SU-DHL-6 (cell line): Measurements from ENCODE around the gene FBXO2.

Experiments
- CTCF ChIP-seq: fragments of 200-600 bp; sonication (generic); IDR thresholded peaks from one replicate; pipeline ENCODE4 v1.5.1; 2017; ENCODE audit warnings: antibody characterized with exemption, mild to moderate bottlenecking, low read length, moderate library complexity; ENCODE audit not compliant: insufficient read depth, poor library complexity, severe bottlenecking
- EZH2phosphoT487 ChIP-seq: fragments of 200-600 bp; sonication (generic), shearing (Covaris generic); conservative IDR thresholded peaks from 2 replicates; pipeline ENCODE4 v1.6.1; 2018; ENCODE audit warnings: mild to moderate bottlenecking, antibody characterized with exemption, low read length, moderate library complexity, mixed read lengths

- no peak for TF ChIP-seq CTCF
- TF ChIP-seq EZH2phosphoT487 = no peak
Measured at GRCh38 chr1:11654137-11654938, at the start of gene FBXO2, which contains the start of gene FBXO44.
